HepG2 (cell line): ENCODE measurements around the gene CRNKL1. TPM values are rescaled to one million over a fixed set of nuclear protein-coding genes. Genes with fewer than 3 reads are reported as not detected.

ENCODE experiments used
- ARID2 ChIP-seq: sonication (generic); formaldehyde crosslinking; IDR thresholded peaks from 2 replicates; pipeline ENCODE4 v1.8.1; 2022; ENCODE audit warnings: mild to moderate bottlenecking, missing genetic modification reagents, borderline replicate concordance
- BCL6 ChIP-seq: IDR thresholded peaks from 2 replicates; pipeline ENCODE4 v1.6.1; 2016; ENCODE audit warnings: missing genetic modification reagents, missing compliant biosample characterization
- CCDC6 ChIP-seq: sonication (generic); formaldehyde crosslinking; IDR thresholded peaks from 2 replicates; pipeline ENCODE4 v1.8.1; 2022; ENCODE audit warnings: mild to moderate bottlenecking, missing genetic modification reagents, moderate library complexity
- FLYWCH1 ChIP-seq: sonication (generic); formaldehyde crosslinking; IDR thresholded peaks from 2 replicates; pipeline ENCODE4 v1.8.1; 2023; ENCODE audit warnings: mild to moderate bottlenecking, missing genetic modification reagents
- HOXA7 ChIP-seq: sonication (generic); formaldehyde crosslinking; IDR thresholded peaks from 2 replicates; pipeline ENCODE4 v1.8.1; 2022; ENCODE audit warnings: mild to moderate bottlenecking, missing genetic modification reagents, moderate library complexity
- KDM5A ChIP-seq: fragments of 200-600 bp; sonication (generic); IDR thresholded peaks from 2 replicates; pipeline ENCODE4 v1.7.0; 2018; ENCODE audit warnings: antibody characterized with exemption, mild to moderate bottlenecking, low read length, borderline replicate concordance
- MED1 ChIP-seq: sonication (generic); formaldehyde crosslinking; IDR thresholded peaks from 2 replicates; pipeline ENCODE4 v1.4.0; 2020; ENCODE audit warnings: missing genetic modification reagents
- NR2F2 ChIP-seq: IDR thresholded peaks from 2 replicates; pipeline ENCODE4 v1.6.1; 2012; ENCODE audit warnings: low read depth, inconsistent platforms, borderline replicate concordance
- TAF15 ChIP-seq: fragments of 200-400 bp; formaldehyde crosslinking; IDR thresholded peaks from one replicate; pipeline ENCODE4 v1.6.1; 2018; ENCODE audit warnings: mild to moderate bottlenecking, low read depth, low read length; ENCODE audit not compliant: poor library complexity, severe bottlenecking
- TRIM24 ChIP-seq: sonication (generic); formaldehyde crosslinking; IDR thresholded peaks from 2 replicates; pipeline ENCODE4 v1.8.0; 2022; ENCODE audit warnings: mild to moderate bottlenecking, missing genetic modification reagents
- ZC3H4 ChIP-seq: sonication (generic); formaldehyde crosslinking; IDR thresholded peaks from 2 replicates; pipeline ENCODE4 v1.4.0; 2020; ENCODE audit warnings: missing genetic modification reagents, borderline replicate concordance
- ZKSCAN1 ChIP-seq: fragments of 150-350 bp; IDR thresholded peaks from 2 replicates; pipeline ENCODE4 v1.6.1; 2014; ENCODE audit warnings: low read length
- ZNF230 ChIP-seq: sonication (generic); formaldehyde crosslinking; IDR thresholded peaks from 2 replicates; pipeline ENCODE4 v1.4.0; 2020; ENCODE audit warnings: mild to moderate bottlenecking, missing genetic modification reagents
- ZNF263 ChIP-seq: sonication (generic); formaldehyde crosslinking; IDR thresholded peaks from 2 replicates; pipeline ENCODE4 v1.4.0; 2020; ENCODE audit warnings: missing genetic modification reagents
- ZNF441 ChIP-seq: sonication (generic); formaldehyde crosslinking; IDR thresholded peaks from 2 replicates; pipeline ENCODE4 v1.7.0; 2021; ENCODE audit warnings: missing genetic modification reagents, borderline replicate concordance
- ZNF563 ChIP-seq: sonication (generic); formaldehyde crosslinking; IDR thresholded peaks from 2 replicates; pipeline ENCODE4 v1.8.0; 2022; ENCODE audit warnings: mild to moderate bottlenecking, moderate library complexity, missing genetic modification reagents
- ZNF605 ChIP-seq: sonication (generic); formaldehyde crosslinking; IDR thresholded peaks from 2 replicates; pipeline ENCODE4 v1.8.0; 2022; ENCODE audit warnings: mild to moderate bottlenecking, missing genetic modification reagents
- ZNF678 ChIP-seq: sonication (generic); formaldehyde crosslinking; IDR thresholded peaks from 2 replicates; pipeline ENCODE4 v1.4.0; 2020; ENCODE audit warnings: mild to moderate bottlenecking, missing genetic modification reagents
- ZNF883 ChIP-seq: sonication (generic); formaldehyde crosslinking; IDR thresholded peaks from 2 replicates; pipeline ENCODE4 v1.5.1; 2020; ENCODE audit warnings: mild to moderate bottlenecking, missing genetic modification reagents; ENCODE audit errors: not compliant biosample characterization
- ZSCAN9 ChIP-seq: IDR thresholded peaks from 2 replicates; pipeline ENCODE4 v1.6.1; 2016; ENCODE audit warnings: borderline replicate concordance
- polyA plus RNA-seq, 8 experiments: library from polyadenylated mRNA; depleted of rRNA in 3 of 8; stranded (reverse) in 7 of 8; unstranded in 1 of 8; fragments of >200 nt; fragmentation: Illumina TruSeq in 4 of 8; extraction: Trizol in 4 of 8; gene quantifications; 2 replicates each; pipeline versions ENCODE4 v1.2.1 to v1.2.3, GENCODE V29; 2011 to 2016; ENCODE audit warnings: low read depth in 4 of 8, missing spikeins in 1 of 8, mixed read lengths in 1 of 8; ENCODE audit not compliant: insufficient read depth in 1 of 8
- total RNA-seq, 5 experiments: library from RNA; depleted of rRNA; stranded (reverse); fragments of >200 nt; fragmentation: Illumina TruSeq; extraction: Trizol; gene quantifications; 2 replicates each; pipeline ENCODE4 v1.2.3, GENCODE V29; 2016; ENCODE audit warnings: low read depth in 1 of 5
- TF ChIP-seq, protein P1 (sequence below): sonication (generic); formaldehyde crosslinking; IDR thresholded peaks from 2 replicates; pipeline ENCODE4 v1.4.0; 2020; ENCODE audit warnings: missing genetic modification reagents; ENCODE audit errors: not compliant biosample characterization
- TF ChIP-seq, protein P2 (sequence below): sonication (generic); formaldehyde crosslinking; IDR thresholded peaks from 2 replicates; pipeline ENCODE4 v1.4.0; 2020; ENCODE audit warnings: missing genetic modification reagents

The CRNKL1 gene
- total and polyA plus RNA-seq, 2 of the 13 experiments (the other 11 are each of a cell fraction or from before 2014, with no cell fraction given): 12.3 to 64.5 TPM

DNA sequence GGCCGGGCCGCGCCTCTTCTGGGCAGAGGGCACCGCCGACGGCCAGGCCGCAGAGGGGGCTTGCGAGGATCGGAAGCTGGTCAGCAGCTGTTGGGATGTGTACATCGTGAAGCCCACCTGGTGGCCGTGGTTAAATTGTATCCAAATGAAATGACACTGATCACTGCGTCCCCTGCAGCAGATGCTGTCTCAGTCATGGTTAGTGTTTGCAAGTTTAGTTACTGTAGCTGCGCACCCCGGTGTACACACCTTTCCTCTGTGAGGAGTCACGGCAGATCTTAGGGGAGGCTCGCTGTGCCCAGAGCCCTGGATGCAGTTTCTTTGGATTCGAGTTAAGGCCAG, 34.5 kb downstream of the CRNKL1 start (continued):
- TF ChIP-seq ZNF441 (CRISPR knock-in tag) (no peak; the same call in 1 of the 2 replicates), CCDC6 (CRISPR knock-in tag) (no peak), TAF15 (no peak), NR2F2 (0 out of 2 replicates have a peak, but pooled peaks have one; percentile 18), ZC3H4 (CRISPR knock-in tag) (0 out of 2 replicates have a peak, but pooled peaks have one; percentile 5), TRIM24 (CRISPR knock-in tag) (no peak), BCL6 (CRISPR knock-in tag) (no peak), KDM5A (peak; percentile 76; the same call in 1 of the 2 replicates), MED1 (CRISPR knock-in tag) (no peak), ZKSCAN1 (no peak), ZNF230 (no peak; the same call in 1 of the 2 replicates), ZNF563 (no peak), FLYWCH1 (CRISPR knock-in tag) (no peak), ARID2 (CRISPR knock-in tag) (peak; percentile 77), ZNF883 (no peak), ZSCAN9 (CRISPR knock-in tag) (0 out of 2 replicates have a peak, but pooled peaks have one; percentile 8), ZNF605 (CRISPR knock-in tag) (no peak), ZNF678 (CRISPR knock-in tag) (no peak), ZNF263 (CRISPR knock-in tag) (0 out of 2 replicates have a peak, but pooled peaks have one; percentile 21), HOXA7 (CRISPR knock-in tag) (no peak)
- TF ChIP-seq, protein P1, sequence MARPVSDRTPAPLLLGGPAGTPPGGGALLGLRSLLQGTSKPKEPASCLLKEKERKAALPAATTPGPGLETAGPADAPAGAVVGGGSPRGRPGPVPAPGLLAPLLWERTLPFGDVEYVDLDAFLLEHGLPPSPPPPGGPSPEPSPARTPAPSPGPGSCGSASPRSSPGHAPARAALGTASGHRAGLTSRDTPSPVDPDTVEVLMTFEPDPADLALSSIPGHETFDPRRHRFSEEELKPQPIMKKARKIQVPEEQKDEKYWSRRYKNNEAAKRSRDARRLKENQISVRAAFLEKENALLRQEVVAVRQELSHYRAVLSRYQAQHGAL: no peak
- TF ChIP-seq, protein P2, sequence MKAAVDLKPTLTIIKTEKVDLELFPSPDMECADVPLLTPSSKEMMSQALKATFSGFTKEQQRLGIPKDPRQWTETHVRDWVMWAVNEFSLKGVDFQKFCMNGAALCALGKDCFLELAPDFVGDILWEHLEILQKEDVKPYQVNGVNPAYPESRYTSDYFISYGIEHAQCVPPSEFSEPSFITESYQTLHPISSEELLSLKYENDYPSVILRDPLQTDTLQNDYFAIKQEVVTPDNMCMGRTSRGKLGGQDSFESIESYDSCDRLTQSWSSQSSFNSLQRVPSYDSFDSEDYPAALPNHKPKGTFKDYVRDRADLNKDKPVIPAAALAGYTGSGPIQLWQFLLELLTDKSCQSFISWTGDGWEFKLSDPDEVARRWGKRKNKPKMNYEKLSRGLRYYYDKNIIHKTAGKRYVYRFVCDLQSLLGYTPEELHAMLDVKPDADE: 0 out of 2 replicates have a peak, but pooled peaks have one; percentile 1
